Esophagus muscularis mucosa (tissue), 4 donors: ENCODE results near the gene SIX3. TPM values are rescaled to one million over a fixed set of nuclear protein-coding genes. Genes with fewer than 3 reads are reported as not detected.
A peak's percentile ranks its signal among the peaks of the same experiment; 100 is the strongest.

Experiments
- DNase-seq: peaks from one replicate; pipeline ENCODE4 v3.0.0-alpha.2; 2017; ENCODE audit errors: extremely low spot score
- H3K27ac ChIP-seq, 4 donors: fragments of 200-600 bp; sonication (generic); replicated peaks in 1 of 4; 1 replicate in 3 of 4; 2 replicates in 1 of 4; pipeline ENCODE4 v1.5.1; 2016 to 2019; ENCODE audit warnings: mild to moderate bottlenecking in 1 of 4
- H3K27me3 ChIP-seq, 4 donors: fragments of 200-600 bp; sonication (generic); one replicate each; pipeline versions ENCODE4 v1.5.1 to v1.6.0; 2016 to 2019
- H3K36me3 ChIP-seq, 4 donors: fragments of 200-600 bp; sonication (generic); one replicate each; pipeline ENCODE4 v1.5.1; 2016 to 2019
- H3K4me1 ChIP-seq, 4 donors: fragments of 200-600 bp; sonication (generic); one replicate each; pipeline ENCODE4 v1.5.1; 2016 to 2019
- H3K4me3 ChIP-seq, 4 donors: fragments of 200-600 bp; sonication (generic); 1 replicate in 2 of 4; 2 replicates in 2 of 4; pipeline ENCODE4 v1.5.1; 2016 to 2019; ENCODE audit warnings: mild to moderate bottlenecking in 4 of 4, moderate library complexity in 1 of 4
- H3K9me3 ChIP-seq, 4 donors: fragments of 200-600 bp; sonication (generic); 1 replicate in 3 of 4; 2 replicates in 1 of 4; pipeline ENCODE4 v1.5.1; 2016 to 2019
- EP300 ChIP-seq: sonication (generic); formaldehyde crosslinking; IDR thresholded peaks from one replicate; pipeline ENCODE4 v1.6.1; 2017; ENCODE audit warnings: antibody characterized with exemption
- POLR2A ChIP-seq: fragments of 450-650 bp; IDR thresholded peaks from one replicate; pipeline ENCODE4 v1.6.1; 2017; ENCODE audit warnings: antibody characterized with exemption, moderate library complexity, mild to moderate bottlenecking, low read depth
- POLR2AphosphoS5 ChIP-seq, 2 donors: sonication (generic); formaldehyde crosslinking; IDR thresholded peaks; one replicate each; pipeline ENCODE4 v1.6.1; 2017; ENCODE audit warnings: antibody characterized with exemption in 2 of 2
- WGBS: methylation state at CpG from one replicate; pipeline ENCODE4 v1.1.5; 2018; 5-methylcytosine and 5-hydroxymethylcytosine counted together
- intact Hi-C: fragments of 100-400 bp; cut with DNase I; formaldehyde crosslinking; loops from one replicate; pipeline ENCODE4 v1.15.1; 2023
- total RNA-seq, 4 donors: library from RNA; depleted of rRNA; stranded (reverse); fragments of >200 nt; gene quantifications; one replicate each; pipeline versions ENCODE4 v1.1.0 to v1.2.1, GENCODE V29; 2016
- TF ChIP-seq, protein P1 (sequence below), 3 experiments: fragments of 200-600 bp in 2 of 3; fragments of 450-650 bp in 1 of 3; sonication (generic) in 2 of 3; IDR thresholded peaks; one replicate each; pipeline ENCODE4 v1.5.1; 2017 to 2019; ENCODE audit warnings: antibody characterized with exemption in 3 of 3, mild to moderate bottlenecking in 2 of 3, moderate library complexity in 1 of 3

The SIX3 gene
- total RNA-seq, 4 donors from 2014 or later: 0.11 to 0.42 (median 0.18) TPM

DNA sequence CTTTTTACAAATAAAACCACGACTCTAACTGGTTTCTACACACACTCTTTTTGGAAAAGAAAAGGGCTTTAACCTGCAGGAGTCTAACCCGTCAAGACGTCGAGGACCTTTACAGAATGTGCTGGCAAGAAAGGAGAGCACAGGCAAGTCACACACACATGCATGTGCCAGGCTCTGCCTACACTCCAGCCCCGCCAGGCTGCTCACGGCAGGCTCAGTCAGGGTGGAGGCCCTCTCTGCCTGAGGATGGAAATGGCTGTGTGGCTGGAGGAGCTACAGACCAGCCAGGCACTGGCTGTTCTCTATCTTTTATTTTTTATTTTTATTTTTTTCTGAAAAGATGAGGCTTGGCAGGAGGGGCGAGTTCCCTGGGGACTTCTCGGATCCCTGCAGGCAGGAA, 10.2 kb downstream of the SIX3 start:
- peaks cover 32 to 51% (median 45%) of the 10 kb centered on the region in 4 donors for H3K4me1 ChIP-seq
- WGBS: 44% methylated on average over 8 of the region's 8 CpGs
- intact Hi-C loops: loop anchor here (5.0 to 10.0 kb wide), 2 partner anchors 557 to 909 kb away; no protein-coding TSS in a partner anchor
- no peaks in the 10 kb centered on the region for H3K36me3 ChIP-seq
- no peak overlapping the region for H3K27ac ChIP-seq
- DNase-seq: no peak
- H3K27me3 ChIP-seq: peaks cover 0 to 100% (median 48%) of the 10 kb centered on the region in 4 donors
- H3K4me3 ChIP-seq: peak overlapping the region; percentile 38 to 52 (median 42)
- TF ChIP-seq EP300: no peak
- TF ChIP-seq, protein P1, sequence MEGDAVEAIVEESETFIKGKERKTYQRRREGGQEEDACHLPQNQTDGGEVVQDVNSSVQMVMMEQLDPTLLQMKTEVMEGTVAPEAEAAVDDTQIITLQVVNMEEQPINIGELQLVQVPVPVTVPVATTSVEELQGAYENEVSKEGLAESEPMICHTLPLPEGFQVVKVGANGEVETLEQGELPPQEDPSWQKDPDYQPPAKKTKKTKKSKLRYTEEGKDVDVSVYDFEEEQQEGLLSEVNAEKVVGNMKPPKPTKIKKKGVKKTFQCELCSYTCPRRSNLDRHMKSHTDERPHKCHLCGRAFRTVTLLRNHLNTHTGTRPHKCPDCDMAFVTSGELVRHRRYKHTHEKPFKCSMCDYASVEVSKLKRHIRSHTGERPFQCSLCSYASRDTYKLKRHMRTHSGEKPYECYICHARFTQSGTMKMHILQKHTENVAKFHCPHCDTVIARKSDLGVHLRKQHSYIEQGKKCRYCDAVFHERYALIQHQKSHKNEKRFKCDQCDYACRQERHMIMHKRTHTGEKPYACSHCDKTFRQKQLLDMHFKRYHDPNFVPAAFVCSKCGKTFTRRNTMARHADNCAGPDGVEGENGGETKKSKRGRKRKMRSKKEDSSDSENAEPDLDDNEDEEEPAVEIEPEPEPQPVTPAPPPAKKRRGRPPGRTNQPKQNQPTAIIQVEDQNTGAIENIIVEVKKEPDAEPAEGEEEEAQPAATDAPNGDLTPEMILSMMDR (IDR thresholded peaks at IDR 0.05): no peak
- no peaks in the 10 kb centered on the region for H3K9me3 ChIP-seq

DNA sequence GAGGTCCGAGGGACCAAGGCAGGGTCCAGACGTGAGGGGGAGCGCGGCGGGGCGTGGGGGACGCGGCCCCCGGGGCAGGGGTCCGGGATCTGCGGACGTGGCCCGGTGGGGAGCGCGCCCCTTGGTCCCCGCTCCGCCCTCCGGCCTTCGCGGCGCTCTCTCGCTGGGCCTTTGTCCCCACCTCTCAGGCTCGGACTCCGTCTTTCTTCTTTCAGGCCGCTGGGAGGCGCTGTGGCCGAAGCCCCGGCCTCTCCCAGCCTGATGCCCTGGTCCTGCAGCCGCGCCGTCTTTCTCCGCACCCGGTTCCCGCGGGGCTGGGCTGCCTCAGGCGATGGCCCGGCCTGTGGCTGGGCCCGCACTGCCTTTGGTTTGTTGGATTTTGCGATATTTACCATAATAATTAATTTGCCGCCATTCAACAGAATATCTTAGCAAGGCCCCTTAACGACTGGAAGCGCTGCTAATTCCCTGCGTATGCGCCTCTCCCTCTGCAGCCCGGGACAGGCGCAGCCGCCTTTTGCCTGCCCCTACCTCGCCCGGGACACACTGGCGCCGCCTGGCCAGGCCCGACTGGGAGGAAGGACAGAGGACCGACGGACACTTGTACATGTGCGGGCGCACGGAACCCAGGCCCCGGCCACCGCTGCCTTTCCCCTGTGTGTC, 10.8 kb downstream of the SIX3 start:
- TF ChIP-seq, protein P1 (IDR thresholded peaks at IDR 0.05): peak; percentile 29 to 54 (median 45)
- TF ChIP-seq EP300 (no peak), POLR2A (no peak)
- H3K4me3 ChIP-seq: peak overlapping the region; percentile 38 to 52 (median 42)
- no peaks in the 10 kb centered on the region for H3K36me3 ChIP-seq
- intact Hi-C loops: loop anchor here (5.0 to 10.0 kb wide), 2 partner anchors 557 to 910 kb away; no protein-coding TSS in a partner anchor
- no peaks in the 10 kb centered on the region for H3K9me3 ChIP-seq
- H3K27me3 ChIP-seq: peaks cover 0 to 98% (median 47%) of the 10 kb centered on the region in 4 donors
- WGBS: 13% methylated on average over 28 of the region's 59 CpGs
- H3K27ac ChIP-seq: no peak overlapping the region
- DNase-seq: no peak
- H3K4me1 ChIP-seq: peaks cover 32 to 54% (median 45%) of the 10 kb centered on the region in 4 donors

DNA sequence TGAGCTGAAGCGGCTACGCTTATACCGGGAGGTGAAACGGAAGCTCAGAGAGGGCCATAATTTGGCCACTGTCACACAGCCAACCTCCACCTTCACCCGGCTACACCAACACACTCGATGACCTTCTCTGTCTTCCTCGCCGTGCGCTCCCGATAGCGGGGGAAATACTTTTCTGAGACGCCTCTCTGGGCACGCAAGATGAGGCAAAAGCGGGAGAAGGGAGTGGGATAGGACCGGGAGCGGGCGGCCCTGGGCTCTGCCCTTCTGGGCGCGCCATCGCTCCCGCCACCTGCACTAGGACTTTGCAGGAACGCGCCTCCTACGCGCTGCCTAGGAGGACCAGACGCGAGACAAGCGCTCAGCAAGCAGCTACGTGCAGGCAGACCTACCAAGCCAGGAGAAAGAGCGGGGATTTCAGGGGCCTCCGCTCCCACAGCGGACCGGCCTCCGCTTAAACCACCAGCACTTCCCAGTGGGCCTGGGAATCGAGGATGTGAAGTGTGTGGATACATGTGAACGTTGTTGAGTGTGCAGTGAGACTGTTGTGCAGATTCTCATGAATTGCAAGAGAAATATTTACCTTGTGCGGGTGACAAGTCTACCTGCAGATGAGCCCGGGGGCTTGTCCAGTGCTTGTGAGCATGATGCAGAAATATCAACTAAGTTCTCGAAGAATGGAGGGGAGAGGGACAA, 11.4 kb downstream of the SIX3 start:
- TF ChIP-seq, protein P1 (IDR thresholded peaks at IDR 0.05): no peak
- TF ChIP-seq POLR2A: no peak
- TF ChIP-seq EP300: no peak
- TF ChIP-seq POLR2AphosphoS5 (IDR thresholded peaks at IDR 0.05): no peak
- H3K27me3 ChIP-seq: peaks cover 0 to 98% (median 47%) of the 10 kb centered on the region in 4 donors
- H3K27ac ChIP-seq: no peak overlapping the region
- H3K36me3 ChIP-seq: no peaks in the 10 kb centered on the region
- peak overlapping the region; percentile 38 to 52 (median 42) for H3K4me3 ChIP-seq
- no peaks in the 10 kb centered on the region for H3K9me3 ChIP-seq
- WGBS: 18% methylated on average over 29 of the region's 39 CpGs
- no peak for DNase-seq
- intact Hi-C loops: loop anchor here (5.0 to 10.0 kb wide), 2 partner anchors 558 to 911 kb away; no protein-coding TSS in a partner anchor
- H3K4me1 ChIP-seq: peaks cover 32 to 54% (median 47%) of the 10 kb centered on the region in 4 donors

DNA sequence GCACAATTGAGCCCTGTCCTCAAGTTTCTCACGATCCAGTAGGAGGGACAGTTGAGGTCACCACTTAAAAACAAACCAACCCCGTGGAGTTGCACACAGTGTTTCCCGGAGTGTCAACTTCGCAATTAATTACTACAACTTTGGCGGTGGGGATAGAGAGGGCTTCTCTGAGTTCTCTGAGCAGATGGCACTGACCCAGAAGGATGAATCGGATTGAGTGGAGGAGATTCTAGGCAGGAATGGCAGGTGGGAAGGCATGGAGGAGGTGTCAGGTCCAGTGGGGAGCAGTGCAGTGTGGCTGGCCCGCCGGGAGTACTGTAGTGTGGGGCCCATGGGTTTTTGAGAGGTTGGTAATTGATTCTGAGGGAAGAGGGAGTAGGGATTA, 12.0 kb downstream of the SIX3 start:
- Histone ChIP-seq H3K9me3 (no peaks in the 10 kb centered on the region), H3K27ac (no peak overlapping the region), H3K36me3 (no peaks in the 10 kb centered on the region), H3K4me1 (peaks cover 32 to 56% (median 48%) of the 10 kb centered on the region in 4 donors), H3K4me3 (no peak overlapping the region), H3K27me3 (peaks cover 0 to 98% (median 47%) of the 10 kb centered on the region in 4 donors)
- DNase-seq: no peak
- WGBS: 27% methylated on average over 8 of the region's 8 CpGs
- intact Hi-C loops: loop anchor here (5.0 to 10.0 kb wide), 2 partner anchors 559 to 911 kb away; no protein-coding TSS in a partner anchor
- TF ChIP-seq, protein P1 (IDR thresholded peaks at IDR 0.05): no peak
- TF ChIP-seq POLR2A: no peak
- TF ChIP-seq EP300: no peak
- no peak for TF ChIP-seq POLR2AphosphoS5 (IDR thresholded peaks at IDR 0.05)
